ENCODE results near the gene PTBP3.

- TF ChIP-seq EZH2 (IDR thresholded peaks at IDR 0.05; ENCODE audit: insufficient read depth, poor library complexity, severe bottlenecking) (no peak), EZH2phosphoT487 (IDR thresholded peaks at IDR 0.05; ENCODE audit: insufficient read depth, low read depth) (no peak)
These were observed 17.8 kb downstream of the PTBP3 start for GRCh38 chr9:112315331-112316257.
